GM19397 (cell line): ENCODE results near the gene ZNF354C.

Experiments
- ATAC-seq: cut with Tn5 transposase; IDR thresholded peaks from one replicate; pipeline ENCODE4 v1.9.1; 2021; ENCODE audit warnings: mild to moderate bottlenecking, moderate library complexity; ENCODE audit not compliant: unreplicated experiment

The ZNF354C gene

DNA sequence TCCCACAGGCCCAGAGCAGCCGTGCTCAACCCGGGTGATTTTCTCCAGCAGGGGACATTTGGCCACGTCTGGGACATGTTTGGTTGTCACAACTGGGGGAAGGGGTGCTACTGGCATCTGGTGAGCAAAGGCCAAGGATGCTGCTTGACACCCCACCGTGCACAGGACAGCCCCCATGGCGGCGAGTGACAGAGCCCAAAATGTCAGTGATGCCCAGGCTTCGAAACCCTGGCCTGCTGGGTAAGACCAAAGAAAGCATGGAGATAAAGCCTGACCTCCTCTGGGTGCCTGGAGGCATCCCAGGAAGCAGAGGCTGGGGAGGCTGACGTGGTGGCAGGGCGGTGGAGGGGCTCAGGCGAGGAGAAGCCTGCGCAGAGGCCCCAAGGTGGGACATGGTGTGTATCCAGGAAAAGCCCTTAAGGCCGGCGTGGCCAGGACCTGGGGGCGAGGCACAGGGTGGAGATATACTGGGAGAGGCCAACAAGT lies 66.4 kb downstream of the ZNF354C start:
- ATAC-seq = no peak

DNA sequence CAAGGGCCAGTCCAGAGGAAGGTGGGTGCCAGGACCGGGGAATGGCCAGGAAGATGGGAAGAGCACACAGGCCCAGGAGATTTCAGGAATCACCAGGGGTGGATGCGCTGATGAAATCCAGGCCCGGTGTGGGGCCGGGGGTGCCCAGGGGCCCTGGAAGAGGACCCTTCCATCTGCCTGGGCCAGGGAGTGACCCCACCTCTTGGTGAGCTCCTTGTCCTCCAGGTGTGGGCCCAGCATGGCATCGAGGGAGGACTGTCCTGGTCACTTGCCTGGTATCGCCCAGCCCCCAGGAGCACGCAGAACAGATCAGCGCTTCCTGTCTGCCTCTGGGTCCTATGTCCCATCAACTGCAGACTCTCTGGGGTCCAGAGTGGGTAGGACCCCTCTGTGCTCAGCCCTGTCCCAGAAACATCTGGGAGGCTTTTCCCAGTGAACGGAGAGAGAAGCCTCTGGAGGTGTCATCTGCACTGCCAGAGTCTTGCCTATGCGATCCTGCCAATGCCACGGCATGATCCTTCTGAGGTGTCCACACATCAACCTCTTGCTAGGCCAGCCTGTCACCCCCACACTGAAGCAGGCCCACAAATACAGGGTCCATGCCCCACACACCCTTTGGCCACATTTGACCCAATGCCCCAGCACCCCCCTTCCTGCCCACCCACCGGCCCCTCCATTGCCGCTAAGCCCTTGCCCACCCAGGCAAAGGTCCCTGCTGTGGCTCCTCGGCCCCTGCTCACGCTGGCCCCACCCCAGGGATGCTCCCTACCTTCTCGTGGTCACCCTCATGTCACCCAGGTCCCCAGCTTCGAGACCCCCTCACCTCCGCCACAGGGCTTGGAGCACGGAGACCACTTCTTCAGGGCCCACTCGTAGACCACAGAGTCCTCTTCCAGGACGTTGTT lies 67.2 kb downstream of the ZNF354C start:
- no peak for ATAC-seq

DNA sequence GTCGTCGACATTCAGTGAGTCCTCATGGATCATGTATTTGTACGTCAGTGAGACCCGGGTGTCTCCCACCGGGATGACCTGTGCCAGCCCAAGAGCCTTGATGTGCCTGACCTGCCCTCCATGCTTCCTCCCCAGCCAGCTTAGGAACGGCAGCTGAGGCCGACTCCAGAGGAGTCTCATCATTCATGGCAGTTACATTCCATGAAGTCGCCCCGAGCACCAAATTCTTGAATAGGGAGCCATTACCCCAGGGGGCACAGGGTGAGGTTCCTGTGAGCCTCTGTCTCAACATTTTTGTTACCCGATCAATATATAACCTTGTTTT lies 67.8 kb downstream of the ZNF354C start:
- ATAC-seq = no peak

DNA sequence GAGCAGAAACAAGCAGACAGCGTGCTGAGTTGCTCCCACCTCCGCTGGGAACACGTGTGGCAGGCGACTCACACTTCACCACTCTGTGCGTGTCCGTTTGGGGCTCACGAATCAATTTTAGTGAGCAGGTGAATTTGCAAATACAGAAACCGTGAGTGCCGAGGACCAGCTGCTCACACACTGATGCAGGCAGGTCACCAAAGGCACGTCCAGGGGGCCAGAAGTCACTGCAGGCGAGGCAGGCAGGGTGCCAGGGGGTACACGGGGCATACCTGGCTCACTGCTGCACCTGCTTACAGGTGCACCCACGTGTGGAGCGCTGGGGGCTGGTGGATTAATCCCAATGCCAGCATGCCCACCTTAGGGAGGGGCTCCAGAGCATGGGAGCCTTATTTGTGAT lies 68.8 kb downstream of the ZNF354C start:
- no peak for ATAC-seq

DNA sequence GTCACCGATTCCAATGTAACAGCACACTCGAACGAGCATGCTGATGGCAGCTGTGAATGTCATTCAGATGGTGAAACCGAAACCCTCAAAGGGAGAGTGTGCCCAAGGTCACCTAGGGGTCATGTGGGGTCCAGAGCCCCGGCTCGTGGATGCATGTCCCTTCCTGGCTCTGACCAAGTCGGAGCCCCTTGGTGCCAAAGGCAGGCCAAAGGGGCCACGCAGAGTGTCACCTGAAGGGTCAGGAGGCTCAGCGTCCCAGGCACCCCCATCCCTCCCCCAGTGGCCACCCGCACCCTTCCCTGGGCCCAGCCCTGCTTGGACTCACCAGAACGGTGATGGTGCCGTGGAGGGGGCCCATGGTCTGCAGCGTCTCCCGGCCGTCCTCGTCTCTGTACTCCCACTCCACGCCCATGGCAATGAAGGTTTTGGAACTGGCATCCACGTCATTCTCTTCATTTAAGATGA lies 69.5 kb downstream of the ZNF354C start:
- ATAC-seq = no peak

DNA sequence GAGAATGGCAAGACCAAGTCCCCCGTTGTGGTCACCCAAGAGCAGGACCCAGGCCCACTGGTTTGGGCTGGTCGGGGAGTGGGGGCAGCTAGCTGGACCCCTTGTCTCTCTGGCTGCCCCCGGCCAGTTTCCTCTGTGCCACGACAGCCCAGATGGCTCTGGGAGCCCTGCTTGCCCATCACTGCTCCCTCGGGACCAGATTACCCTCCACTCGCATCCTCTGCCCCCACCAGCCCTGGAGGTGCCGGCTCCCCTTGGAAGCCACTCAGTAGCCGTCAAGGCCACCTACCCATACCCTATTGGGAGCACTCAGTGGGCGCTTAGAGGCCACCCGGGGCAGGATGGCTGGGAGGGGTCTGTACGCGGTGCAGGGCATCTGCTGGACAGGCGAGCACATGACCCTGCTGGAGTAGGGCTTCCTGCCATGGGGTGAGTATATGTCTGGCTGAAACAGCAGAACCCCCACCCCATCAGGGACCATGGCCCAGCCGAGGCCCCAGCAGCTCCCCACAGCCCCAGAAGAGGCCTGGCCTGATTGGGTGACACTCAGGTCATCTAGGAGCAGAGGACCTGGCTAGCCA lies 70.0 kb downstream of the ZNF354C start:
- ATAC-seq = no peak

DNA sequence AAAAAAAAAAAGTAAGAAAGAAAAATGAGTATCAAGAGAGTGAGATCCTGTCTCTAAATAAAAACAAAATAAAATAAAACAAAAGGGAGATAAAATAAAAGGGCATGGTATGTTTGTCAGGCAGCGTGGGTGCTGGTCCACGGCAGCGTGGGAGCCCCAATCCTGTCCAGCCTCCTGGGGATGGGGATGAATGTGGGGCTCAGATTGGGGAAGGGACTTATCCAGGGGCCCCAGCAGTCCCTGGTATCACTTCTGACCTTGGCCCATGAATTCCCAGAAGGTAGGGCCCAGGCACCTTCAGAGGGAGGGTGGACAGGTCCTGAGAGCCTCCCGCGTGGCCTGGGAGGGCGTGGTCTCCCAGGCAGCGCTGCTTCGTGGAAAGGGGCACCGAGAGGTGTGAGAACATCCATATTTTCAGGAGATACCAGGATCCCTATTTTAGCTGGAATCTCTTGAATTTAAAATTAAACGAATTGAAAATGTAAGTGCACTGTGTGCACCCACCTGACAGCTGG lies 71.2 kb downstream of the ZNF354C start:
- no peak for ATAC-seq

DNA sequence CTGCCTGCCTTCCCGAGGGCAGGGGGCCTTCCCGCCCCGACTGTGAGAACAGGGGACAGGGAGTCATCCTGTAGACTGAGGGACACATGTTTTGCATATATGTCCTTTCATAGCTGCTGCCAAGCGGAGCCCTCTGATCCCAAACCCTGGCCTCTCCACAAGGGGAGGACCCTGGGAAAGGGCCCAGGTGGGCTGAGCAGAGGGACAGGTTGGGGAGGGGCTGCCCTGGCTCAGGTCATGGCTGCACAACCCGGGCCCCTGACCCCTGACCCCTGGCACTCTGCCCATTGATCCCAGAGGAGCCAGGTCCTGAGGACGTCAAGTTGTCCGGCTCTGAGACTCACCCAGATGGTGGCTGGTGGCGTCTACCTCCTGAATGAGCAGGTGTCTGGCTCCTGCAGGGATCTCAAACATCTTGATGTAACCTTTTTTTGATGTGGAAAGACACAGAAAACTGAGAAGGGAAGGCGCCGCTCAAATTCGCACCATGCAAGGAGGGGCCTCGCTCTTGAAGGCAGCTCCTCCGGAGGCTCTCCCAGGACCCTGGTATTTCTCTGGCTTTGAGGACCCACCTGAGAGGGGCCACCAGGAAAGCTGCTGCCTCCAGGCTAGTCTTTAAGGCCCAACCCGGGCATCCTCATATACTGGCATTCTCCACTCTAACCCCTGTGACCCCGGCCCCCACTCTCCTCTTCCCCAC lies 71.9 kb downstream of the ZNF354C start:
- no peak for ATAC-seq

DNA sequence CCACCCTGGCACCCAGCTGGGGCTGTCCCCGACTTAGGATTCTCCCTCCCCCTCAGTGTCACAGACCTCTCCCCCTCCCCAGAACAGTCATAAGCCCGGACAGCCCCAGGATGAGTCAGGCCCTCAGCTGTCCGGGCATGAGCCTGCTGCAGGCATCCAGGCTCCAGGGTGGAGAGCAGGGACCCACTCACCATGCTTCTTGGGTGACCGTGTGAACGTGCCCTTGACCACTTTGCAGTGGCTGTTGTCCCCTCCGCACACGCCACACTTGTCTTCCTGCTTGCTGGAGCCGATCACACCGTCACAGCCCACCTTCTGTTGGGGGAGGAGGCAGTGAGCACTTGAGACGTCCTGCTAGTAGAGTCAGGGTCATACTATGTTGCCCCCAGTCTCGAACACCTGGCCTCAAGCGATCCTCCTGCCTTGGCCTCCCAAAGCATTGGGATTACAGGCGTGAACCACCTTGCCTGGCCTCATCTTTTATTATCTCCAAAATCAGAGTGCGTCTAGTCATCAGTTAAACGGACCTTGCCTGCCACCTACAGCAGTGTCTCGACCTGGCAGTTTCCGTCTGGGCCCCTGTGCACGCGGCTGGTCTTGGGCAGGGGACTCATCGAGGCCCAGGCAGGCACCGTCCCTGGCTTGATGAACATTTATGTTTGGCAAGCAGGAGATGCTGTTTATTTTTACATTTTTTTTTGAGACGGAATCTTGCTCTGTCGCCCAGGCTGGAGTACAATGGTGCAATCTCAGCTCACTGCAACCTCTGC lies 72.6 kb downstream of the ZNF354C start:
- ATAC-seq = no peak
